HEK293 (cell line): ENCODE measurements around the gene UBE2G2.

Experiments used
- CTCF ChIA-PET: fragments of 350-600 bp; formaldehyde crosslinking; extraction: SDS; loops from one replicate; lab custom pipeline; 2021; ENCODE audit warnings: antibody characterized with exemption; lab: Yijun Ruan, JAX
- POLR2A ChIA-PET: fragments of 300-600 bp; formaldehyde crosslinking; extraction: SDS; loops from one replicate; lab custom pipeline; 2020; ENCODE audit warnings: antibody characterized with exemption, inconsistent platforms; lab: Yijun Ruan, JAX
- H3K27ac ChIP-seq: fragments of 200-500 bp; sonication (Bioruptor generic); 2 replicates; pipeline ENCODE4 v1.5.1; 2014; ENCODE audit warnings: low read depth, low read length, control low read depth, inconsistent platforms; ENCODE audit errors: extremely low read depth
- H3K36me3 ChIP-seq, 2 experiments: fragments of 200-500 bp in 1 of 2; sonication (Bioruptor generic) in 1 of 2; 1 replicate in 1 of 2; 2 replicates in 1 of 2; pipeline ENCODE4 v1.5.1; 2014 to 2017; ENCODE audit warnings: inconsistent platforms in 2 of 2, low read length in 2 of 2; ENCODE audit not compliant: control insufficient read depth in 2 of 2, insufficient read depth in 1 of 2
- H3K4me1 ChIP-seq: fragments of 200-500 bp; sonication (Bioruptor generic); 2 replicates; pipeline ENCODE4 v1.5.1; 2014; ENCODE audit warnings: mild to moderate bottlenecking, low read length, inconsistent platforms; ENCODE audit not compliant: control insufficient read depth, insufficient read depth
- H3K4me3 ChIP-seq: 2 replicates; pipeline ENCODE4 v1.5.1; 2011; ENCODE audit warnings: low read depth, mild to moderate bottlenecking, control low read depth, low read length, moderate library complexity
- H3K9me3 ChIP-seq: fragments of 200-500 bp; sonication (Bioruptor generic); 2 replicates; pipeline ENCODE4 v1.5.1; 2014; ENCODE audit warnings: low read depth, low read length, inconsistent platforms; ENCODE audit not compliant: control insufficient read depth, insufficient read depth
- CTCF ChIP-seq: fragments of 450-650 bp; formaldehyde crosslinking; IDR thresholded peaks from 2 replicates; pipeline ENCODE4 v1.5.1; 2016; ENCODE audit warnings: missing biosample characterization, missing genetic modification characterization
- EGR2 ChIP-seq: fragments of 450-650 bp; formaldehyde crosslinking; IDR thresholded peaks from 2 replicates; pipeline ENCODE4 v1.5.1; 2016; ENCODE audit warnings: low read depth, missing biosample characterization, missing genetic modification characterization
- MYNN ChIP-seq: fragments of 450-650 bp; formaldehyde crosslinking; IDR thresholded peaks from 2 replicates; pipeline ENCODE4 v1.5.1; 2016; ENCODE audit warnings: missing biosample characterization, missing genetic modification characterization, borderline replicate concordance
- MZF1 ChIP-seq: fragments of 450-650 bp; formaldehyde crosslinking; IDR thresholded peaks from 2 replicates; pipeline ENCODE4 v1.5.1; 2017; ENCODE audit warnings: missing biosample characterization, missing genetic modification characterization, borderline replicate concordance
- PATZ1 ChIP-seq: fragments of 450-650 bp; formaldehyde crosslinking; IDR thresholded peaks from 2 replicates; pipeline ENCODE4 v1.5.1; 2016; ENCODE audit warnings: missing biosample characterization, missing genetic modification characterization
- REPIN1 ChIP-seq: fragments of 450-650 bp; formaldehyde crosslinking; IDR thresholded peaks from 2 replicates; pipeline ENCODE4 v1.5.1; 2017; ENCODE audit warnings: missing biosample characterization, missing genetic modification characterization, low read depth
- TSHZ1 ChIP-seq: fragments of 450-650 bp; formaldehyde crosslinking; IDR thresholded peaks from 2 replicates; pipeline ENCODE4 v1.5.1; 2016; ENCODE audit warnings: missing biosample characterization, missing genetic modification characterization, borderline replicate concordance
- ZFP41 ChIP-seq: fragments of 450-650 bp; formaldehyde crosslinking; IDR thresholded peaks from 2 replicates; pipeline ENCODE4 v1.5.1; 2016; ENCODE audit warnings: missing biosample characterization, missing genetic modification characterization, borderline replicate concordance
- ZFP69B ChIP-seq: fragments of 450-650 bp; formaldehyde crosslinking; IDR thresholded peaks from 2 replicates; pipeline ENCODE4 v1.5.1; 2016; ENCODE audit warnings: missing biosample characterization, missing genetic modification characterization
- ZNF10 ChIP-seq: fragments of 450-650 bp; formaldehyde crosslinking; IDR thresholded peaks from 2 replicates; pipeline ENCODE4 v1.5.1; 2017; ENCODE audit warnings: missing biosample characterization, missing genetic modification characterization
- ZNF155 ChIP-seq: fragments of 450-650 bp; formaldehyde crosslinking; IDR thresholded peaks from 2 replicates; pipeline ENCODE4 v1.5.1; 2016; ENCODE audit warnings: missing biosample characterization, missing genetic modification characterization
- ZNF19 ChIP-seq: fragments of 450-650 bp; formaldehyde crosslinking; IDR thresholded peaks from 2 replicates; pipeline ENCODE4; 2016; ENCODE audit warnings: missing biosample characterization, missing genetic modification characterization, low read depth
- ZNF24 ChIP-seq: fragments of 450-650 bp; formaldehyde crosslinking; IDR thresholded peaks from 2 replicates; pipeline ENCODE4 v1.5.1; 2016; ENCODE audit warnings: missing biosample characterization, missing genetic modification characterization
- ZNF292 ChIP-seq: fragments of 450-650 bp; formaldehyde crosslinking; IDR thresholded peaks from 2 replicates; pipeline ENCODE4 v1.5.1; 2016; ENCODE audit warnings: low read depth, missing biosample characterization, missing genetic modification characterization, borderline replicate concordance
- ZNF341 ChIP-seq: fragments of 450-650 bp; formaldehyde crosslinking; IDR thresholded peaks from 2 replicates; pipeline ENCODE4; 2016; ENCODE audit warnings: low read depth, missing biosample characterization, missing genetic modification characterization
- ZNF354C ChIP-seq: fragments of 450-650 bp; formaldehyde crosslinking; IDR thresholded peaks from 2 replicates; pipeline ENCODE4 v1.5.1; 2016; ENCODE audit warnings: missing biosample characterization, missing genetic modification characterization, low read depth, borderline replicate concordance
- ZNF362 ChIP-seq: fragments of 450-650 bp; formaldehyde crosslinking; IDR thresholded peaks from 2 replicates; pipeline ENCODE4 v1.5.1; 2016; ENCODE audit warnings: missing biosample characterization, missing genetic modification characterization
- ZNF398 ChIP-seq: fragments of 450-650 bp; formaldehyde crosslinking; IDR thresholded peaks from 2 replicates; pipeline ENCODE4 v1.5.1; 2017; ENCODE audit warnings: missing biosample characterization, missing genetic modification characterization
- ZNF416 ChIP-seq: fragments of 450-650 bp; formaldehyde crosslinking; IDR thresholded peaks from 2 replicates; pipeline ENCODE4 v1.5.1; 2016; ENCODE audit warnings: missing biosample characterization, missing genetic modification characterization
- ZNF426 ChIP-seq: fragments of 450-650 bp; formaldehyde crosslinking; IDR thresholded peaks from 2 replicates; pipeline ENCODE4 v1.5.1; 2017; ENCODE audit warnings: missing biosample characterization, missing genetic modification characterization, mild to moderate bottlenecking, inconsistent platforms, moderate library complexity
- ZNF433 ChIP-seq: fragments of 450-650 bp; formaldehyde crosslinking; IDR thresholded peaks from 2 replicates; pipeline ENCODE4 v1.5.1; 2016; ENCODE audit warnings: missing biosample characterization, missing genetic modification characterization, low read depth
- ZNF555 ChIP-seq: fragments of 450-650 bp; formaldehyde crosslinking; conservative IDR thresholded peaks from 2 replicates; pipeline ENCODE4 v1.5.1; 2017; ENCODE audit warnings: missing biosample characterization, mild to moderate bottlenecking, missing genetic modification characterization, inconsistent platforms
- ZNF585B ChIP-seq: fragments of 450-650 bp; formaldehyde crosslinking; IDR thresholded peaks from 2 replicates; pipeline ENCODE4 v1.5.1; 2016; ENCODE audit warnings: missing biosample characterization, missing genetic modification characterization
- ZNF654 ChIP-seq: fragments of 450-650 bp; formaldehyde crosslinking; IDR thresholded peaks from 2 replicates; pipeline ENCODE4 v1.5.1; 2016; ENCODE audit warnings: low read depth, missing biosample characterization, missing genetic modification characterization
- ZNF76 ChIP-seq: fragments of 450-650 bp; formaldehyde crosslinking; IDR thresholded peaks from 2 replicates; pipeline ENCODE4; 2016; ENCODE audit warnings: low read depth, missing biosample characterization, missing genetic modification characterization, borderline replicate concordance
- ZNF843 ChIP-seq: fragments of 450-650 bp; formaldehyde crosslinking; IDR thresholded peaks from 2 replicates; pipeline ENCODE4 v1.5.1; 2016; ENCODE audit warnings: missing biosample characterization, missing genetic modification characterization
- ZSCAN23 ChIP-seq: fragments of 450-650 bp; formaldehyde crosslinking; IDR thresholded peaks from 2 replicates; pipeline ENCODE4 v1.5.1; 2016; ENCODE audit warnings: missing biosample characterization, missing genetic modification characterization

The UBE2G2 gene

GRCh38 chr21:44802396-44803153 lies 955 bp upstream of the UBE2G2 start (continued):
- TF ChIP-seq ZFP69B: no peak
- no peak for TF ChIP-seq ZNF843
- no peak for TF ChIP-seq ZNF654 (tag by site-specific recombination)
- TF ChIP-seq ZNF426: no peak
- no peak for TF ChIP-seq ZNF398 (tag by site-specific recombination)
- no peak for TF ChIP-seq ZNF555 (tag by site-specific recombination)
- no peak for TF ChIP-seq ZNF76 (tag by site-specific recombination)
- no peak for TF ChIP-seq MZF1
- no peak for TF ChIP-seq ZNF416 (tag by site-specific recombination)
- no peak for TF ChIP-seq TSHZ1
- no peak for TF ChIP-seq ZNF155 (tag by site-specific recombination)
- 0 out of 2 replicates have a peak, but pooled peaks have one; percentile 10 for TF ChIP-seq EGR2 (tag by site-specific recombination)
- TF ChIP-seq MYNN: no peak
- no peak for TF ChIP-seq ZNF10 (tag by site-specific recombination)
- no peak for TF ChIP-seq ZNF585B (tag by site-specific recombination)
- TF ChIP-seq ZFP41: no peak
- TF ChIP-seq ZNF354C: no peak

- peak overlapping the region; percentile 82 for H3K4me3 ChIP-seq
- POLR2A ChIA-PET: interaction anchor here (0.6 to 2.9 kb wide), 15 partner anchors 8 to 487 kb away, joined by 3 to 22 read pairs (median 5); partner anchors contain the start of genes POFUT2, PTTG1IP and SUMO3
- H3K36me3 ChIP-seq: peaks cover 15 to 56% of the 10 kb centered on the region in 2 experiments
- no peaks in the 10 kb centered on the region for H3K9me3 ChIP-seq
- peaks cover 4% of the 10 kb centered on the region; the same call in 1 of the 2 replicates for H3K4me1 ChIP-seq
- CTCF ChIA-PET: interaction anchor here (0.5 to 2.7 kb wide), 18 partner anchors 9 to 362 kb away, joined by 3 to 21 read pairs (median 4); no protein-coding TSS in a partner anchor
- peak overlapping the region; percentile 69; the same call in 1 of the 2 replicates for H3K27ac ChIP-seq
- TF ChIP-seq ZNF24 (tag by site-specific recombination) (no peak), CTCF (tag by site-specific recombination) (peak; percentile 39), ZNF341 (tag by site-specific recombination) (no peak), ZNF433 (tag by site-specific recombination) (no peak), ZNF292 (tag by site-specific recombination) (no peak), ZNF19 (tag by site-specific recombination) (no peak), REPIN1 (tag by site-specific recombination) (no peak), ZNF362 (tag by site-specific recombination) (no peak), ZSCAN23 (no peak), ZNF76 (tag by site-specific recombination) (no peak), PATZ1 (no peak)
These were observed 601 bp downstream of the UBE2G2 start for GRCh38 chr21:44800971-44801467.
